ENCODE results near the gene CNST.

GRCh38 chr1:246689409-246690008, 123.3 kb downstream of the CNST start:
- peak; percentile 90 for TF ChIP-seq CTCF (conservative IDR thresholded peaks at IDR 0.05; ENCODE audit: low read length)
- no peak for TF ChIP-seq EZH2phosphoT487 (IDR thresholded peaks at IDR 0.05; ENCODE audit: borderline replicate concordance, low read depth, low read length)

Data from OCI-LY7 (cell line).